ENCODE results near the gene AP3S2. TPM values are rescaled to one million over a fixed set of nuclear protein-coding genes. Genes with fewer than 3 reads are reported as not detected.

AP3S2 gene
- total RNA-seq, 1 donor from 2014 or later, result 24.9 TPM

- no peak for DNase-seq (ENCODE audit: low spot score)
These were observed 79.6 kb downstream of the AP3S2 start for GRCh38 chr15:89814112-89814742.

- no peak for DNase-seq (ENCODE audit: low spot score)
These were observed 80.2 kb downstream of the AP3S2 start for GRCh38 chr15:89813381-89814111.

GRCh38 chr15:89812847-89813320 lies 80.9 kb downstream of the AP3S2 start:
- no peak for DNase-seq (ENCODE audit: low spot score)

GRCh38 chr15:89812011-89812846 lies 81.6 kb downstream of the AP3S2 start:
- peak; percentile 83 for DNase-seq (ENCODE audit: low spot score)

- no peak for DNase-seq (ENCODE audit: low spot score)
These were observed 83.0 kb downstream of the AP3S2 start for GRCh38 chr15:89810837-89811236.

DNA sequence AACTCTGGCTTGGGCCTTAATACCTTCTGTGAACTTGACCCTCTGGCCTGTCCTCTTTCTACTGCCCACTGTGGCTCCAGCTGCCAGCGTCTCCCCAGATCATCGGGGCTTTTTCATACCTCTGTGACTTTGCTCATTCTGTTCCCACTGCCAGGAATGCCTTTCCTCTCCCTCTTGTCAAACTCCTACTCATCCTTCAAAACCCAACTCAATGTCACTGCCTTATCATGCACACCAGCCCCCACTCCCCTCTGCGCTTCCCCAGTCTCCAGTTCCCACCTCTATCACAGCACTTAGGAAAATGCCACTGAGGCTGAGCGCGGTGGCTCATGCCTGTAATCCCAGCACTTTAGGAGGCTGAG lies 84.0 kb downstream of the AP3S2 start:
- DNase-seq (ENCODE audit: low spot score), result no peak

DNA sequence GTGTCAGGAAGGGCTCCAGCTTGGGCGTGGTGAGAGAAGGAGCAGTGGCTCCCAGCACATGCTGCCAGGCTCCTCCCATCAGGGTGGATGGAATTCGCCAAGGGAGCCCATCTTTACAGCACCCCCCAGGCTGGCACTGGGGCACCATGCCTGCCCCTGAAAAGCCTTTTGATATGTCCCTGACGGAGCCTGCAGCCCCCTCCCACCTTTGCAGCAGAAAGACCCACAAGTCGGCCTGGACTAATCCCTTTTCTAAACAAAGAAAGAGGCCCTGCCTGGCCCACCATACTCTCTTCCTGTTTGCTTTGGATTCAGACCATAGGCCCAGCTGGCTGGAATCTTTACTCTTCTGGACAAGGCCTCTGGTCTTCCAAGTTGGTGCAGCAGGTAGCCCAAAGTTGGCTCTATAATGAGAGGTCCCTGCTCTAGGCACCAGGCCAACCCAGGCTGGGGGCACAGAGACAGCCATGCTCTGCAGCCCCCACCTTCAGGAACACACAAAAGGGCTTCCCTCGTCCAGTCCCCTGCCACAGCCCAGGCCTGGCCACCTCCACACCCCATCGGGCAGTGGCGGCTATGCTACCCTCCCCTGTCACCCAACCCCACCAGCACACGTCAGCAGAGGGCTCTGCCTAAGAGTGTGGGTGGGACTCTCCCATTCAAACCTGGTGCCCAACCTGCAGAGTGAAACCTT lies 84.6 kb downstream of the AP3S2 start:
- no peak for DNase-seq (ENCODE audit: low spot score)

DNA sequence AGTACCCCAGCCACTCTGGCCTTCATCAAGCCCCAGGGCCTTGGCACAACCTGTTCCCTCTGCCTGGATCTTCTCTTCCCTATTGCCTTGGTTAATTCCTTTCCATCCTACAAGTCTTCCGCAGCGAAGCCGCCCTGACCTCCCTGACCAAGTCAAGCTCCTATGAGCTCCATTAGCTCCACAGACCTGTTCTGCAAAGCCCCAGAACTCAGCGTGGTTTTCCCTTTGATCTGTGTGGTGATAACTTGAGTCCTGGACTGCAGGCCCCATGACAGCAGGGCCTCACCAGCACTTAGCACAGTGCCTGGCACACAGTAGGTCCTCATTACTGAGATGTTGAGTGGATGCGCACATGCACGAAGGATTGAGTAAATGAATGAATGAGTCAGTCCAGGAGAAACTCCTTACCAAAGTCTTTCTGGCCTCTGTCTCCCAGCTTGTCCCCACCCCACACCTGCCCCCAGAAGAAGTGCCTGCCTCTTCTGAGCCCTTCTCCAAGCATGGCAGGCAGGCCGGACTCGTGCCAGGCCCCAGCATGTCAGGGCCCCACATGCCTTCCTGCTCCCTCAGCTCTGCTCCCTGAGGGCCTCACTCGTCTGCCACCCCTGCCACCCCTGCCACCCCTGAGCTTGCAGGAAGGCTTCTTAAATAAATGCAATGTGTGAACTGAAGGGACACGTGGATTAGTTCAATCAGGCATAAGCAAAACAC lies 85.5 kb downstream of the AP3S2 start:
- DNase-seq (ENCODE audit: low spot score), result no peak

DNA sequence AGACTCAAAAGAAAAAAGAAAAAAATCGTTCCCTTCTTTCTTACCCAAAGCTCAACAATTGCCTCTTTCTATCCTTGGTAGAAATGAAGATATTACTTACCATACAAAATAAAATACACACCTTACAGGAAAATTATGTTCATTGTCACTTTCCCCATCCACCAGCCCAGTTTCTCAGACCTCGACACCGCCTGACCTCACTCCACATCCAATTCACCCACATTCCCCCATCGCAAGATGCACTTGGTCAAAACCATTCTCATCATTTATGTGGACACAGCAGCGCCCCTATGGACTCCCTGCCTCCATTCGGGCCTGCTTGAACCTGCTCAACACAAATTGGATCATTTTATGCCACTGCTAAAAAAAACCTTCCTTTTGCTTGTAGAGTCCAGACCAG lies 86.1 kb downstream of the AP3S2 start:
- no peak for DNase-seq (ENCODE audit: low spot score)

DNA sequence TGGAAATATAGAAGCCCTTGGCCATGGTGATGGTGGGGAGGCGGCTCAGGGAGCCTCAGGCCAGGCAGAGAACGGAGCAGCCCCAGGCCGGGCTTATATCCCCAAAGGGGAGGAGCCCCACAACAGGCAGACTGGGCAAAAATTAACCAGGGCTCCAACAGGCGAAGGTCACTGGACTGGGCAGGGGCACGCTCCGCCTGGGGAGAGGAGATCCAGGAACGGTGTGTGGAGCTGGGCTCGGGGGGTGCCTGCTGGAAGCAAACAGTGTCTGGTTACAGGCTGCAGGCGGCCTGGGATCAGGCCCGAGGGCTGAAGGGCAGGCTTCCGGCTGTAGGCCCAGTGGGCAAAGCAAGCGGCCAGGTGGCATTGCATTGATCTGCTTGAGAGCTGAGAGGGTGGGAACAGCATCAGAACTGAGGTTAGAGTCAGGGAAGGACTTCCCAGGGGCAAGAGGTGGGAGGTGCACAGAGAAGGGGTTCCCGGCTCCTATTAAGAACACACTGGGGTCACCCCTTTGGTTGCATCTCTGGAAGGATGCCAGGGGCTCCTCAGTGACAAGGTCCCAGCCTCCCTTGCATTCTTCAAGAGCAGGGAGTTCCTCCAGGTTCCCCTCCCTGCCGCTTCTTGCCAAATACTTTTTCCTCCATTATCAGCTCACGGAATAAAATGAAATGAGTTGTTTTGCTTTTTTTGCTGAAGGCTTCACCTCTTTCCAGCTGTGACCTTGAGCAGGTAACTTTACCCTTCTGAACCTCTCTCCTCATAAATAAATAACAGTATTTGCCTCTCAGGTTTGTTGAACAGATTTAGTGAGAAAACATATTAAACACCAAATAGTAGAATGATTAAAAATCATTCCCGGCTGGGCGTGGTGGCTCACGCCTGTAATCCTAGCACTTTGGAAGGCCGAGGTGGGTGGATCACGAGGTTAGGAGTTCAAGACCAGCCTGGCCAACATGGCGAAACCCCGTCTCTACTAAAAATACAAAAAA lies 86.9 kb downstream of the AP3S2 start:
- DNase-seq (ENCODE audit: low spot score), result peak; percentile 85

GRCh38 chr15:89806210-89806558 lies 87.6 kb downstream of the AP3S2 start:
- DNase-seq (ENCODE audit: low spot score), result no peak

DNA sequence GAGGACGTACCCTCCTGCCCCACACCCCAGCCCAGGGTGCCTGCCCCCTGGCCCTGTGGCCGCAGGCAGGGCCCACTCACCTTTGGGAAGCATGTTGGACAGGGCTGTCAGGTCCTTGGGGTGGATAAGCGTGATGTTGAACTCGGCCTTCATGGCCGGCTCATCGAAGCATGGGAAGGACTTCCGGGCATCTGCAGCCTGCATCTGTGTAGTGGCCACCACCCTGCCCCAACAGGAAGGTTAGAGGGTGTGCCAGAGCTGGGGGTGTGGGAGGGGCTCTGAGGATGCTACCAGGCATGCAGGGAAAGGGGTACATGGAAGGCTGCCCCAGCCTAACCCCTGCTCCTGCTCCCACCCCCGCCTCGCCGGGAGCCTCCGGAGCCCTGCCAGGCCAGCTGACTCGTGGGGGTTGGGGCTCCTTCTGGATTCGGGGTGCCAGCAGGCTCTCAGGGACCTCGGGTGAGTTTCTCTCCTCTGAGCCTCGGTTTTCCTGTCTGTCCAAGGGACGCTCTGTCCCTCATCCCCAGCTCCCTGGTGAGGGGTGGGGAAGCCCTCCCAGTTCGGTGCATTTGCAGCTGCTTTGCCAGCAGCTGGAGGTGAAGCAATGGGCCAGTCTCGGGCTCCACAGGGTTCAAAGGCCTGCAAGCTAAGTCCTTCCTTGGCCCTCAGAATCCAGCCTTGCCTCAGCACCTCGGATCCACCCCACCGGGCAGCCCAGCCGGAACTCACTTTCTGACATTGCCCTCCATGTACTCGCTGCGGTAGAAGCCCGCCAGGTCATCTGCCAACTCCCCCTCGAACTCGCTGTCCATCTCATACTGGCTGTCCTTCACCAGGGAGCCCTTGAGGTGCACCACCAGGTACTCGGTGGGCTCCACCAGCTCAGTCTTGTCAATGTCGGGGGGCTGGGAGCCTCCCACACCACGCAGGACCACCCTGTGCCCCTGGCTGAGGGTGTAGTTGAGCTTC lies 88.3 kb downstream of the AP3S2 start:
- DNase-seq (ENCODE audit: low spot score), result no peak

DNA sequence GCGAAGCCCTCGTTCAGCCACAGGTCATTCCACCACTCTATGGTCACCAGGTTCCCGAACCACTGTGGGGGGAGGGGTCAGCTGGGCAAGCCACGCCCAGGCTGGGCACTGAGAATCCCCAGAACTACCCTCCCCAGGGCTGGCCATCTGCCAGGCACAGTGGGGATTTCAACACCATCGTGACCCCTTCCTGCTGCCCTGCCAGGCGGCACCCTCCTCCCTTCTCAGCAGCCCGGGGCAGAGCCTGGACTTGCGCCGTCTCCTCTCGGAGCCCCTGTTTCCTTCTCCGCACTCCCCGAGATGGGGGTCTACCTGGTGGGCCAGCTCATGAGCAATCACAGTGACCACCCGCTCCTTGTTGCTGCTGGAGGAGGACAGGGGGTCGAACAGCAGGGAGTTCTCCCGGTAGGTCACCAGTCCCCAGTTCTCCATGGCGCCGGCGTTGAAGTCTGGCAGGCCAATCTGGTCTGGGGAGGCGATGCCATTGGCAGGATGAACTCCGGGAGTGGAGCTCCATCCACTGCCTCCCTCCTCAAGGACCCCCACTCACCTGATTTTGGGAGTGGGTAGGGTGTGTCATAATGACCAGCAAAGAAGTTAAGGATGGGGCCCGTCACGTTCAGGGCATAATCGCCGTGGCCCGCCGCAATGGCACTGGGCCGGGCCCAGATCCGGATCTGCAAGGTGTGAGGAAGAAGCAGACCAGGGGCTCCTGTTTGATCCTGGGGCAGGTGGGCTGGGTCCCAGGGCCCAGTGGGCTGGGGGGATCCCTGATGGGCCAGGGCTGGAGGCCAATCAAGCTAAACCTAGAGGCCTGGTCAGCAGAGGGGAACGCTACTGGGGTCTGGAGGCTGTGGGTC lies 89.6 kb downstream of the AP3S2 start:
- DNase-seq (ENCODE audit: low spot score), result peak; percentile 73

DNA sequence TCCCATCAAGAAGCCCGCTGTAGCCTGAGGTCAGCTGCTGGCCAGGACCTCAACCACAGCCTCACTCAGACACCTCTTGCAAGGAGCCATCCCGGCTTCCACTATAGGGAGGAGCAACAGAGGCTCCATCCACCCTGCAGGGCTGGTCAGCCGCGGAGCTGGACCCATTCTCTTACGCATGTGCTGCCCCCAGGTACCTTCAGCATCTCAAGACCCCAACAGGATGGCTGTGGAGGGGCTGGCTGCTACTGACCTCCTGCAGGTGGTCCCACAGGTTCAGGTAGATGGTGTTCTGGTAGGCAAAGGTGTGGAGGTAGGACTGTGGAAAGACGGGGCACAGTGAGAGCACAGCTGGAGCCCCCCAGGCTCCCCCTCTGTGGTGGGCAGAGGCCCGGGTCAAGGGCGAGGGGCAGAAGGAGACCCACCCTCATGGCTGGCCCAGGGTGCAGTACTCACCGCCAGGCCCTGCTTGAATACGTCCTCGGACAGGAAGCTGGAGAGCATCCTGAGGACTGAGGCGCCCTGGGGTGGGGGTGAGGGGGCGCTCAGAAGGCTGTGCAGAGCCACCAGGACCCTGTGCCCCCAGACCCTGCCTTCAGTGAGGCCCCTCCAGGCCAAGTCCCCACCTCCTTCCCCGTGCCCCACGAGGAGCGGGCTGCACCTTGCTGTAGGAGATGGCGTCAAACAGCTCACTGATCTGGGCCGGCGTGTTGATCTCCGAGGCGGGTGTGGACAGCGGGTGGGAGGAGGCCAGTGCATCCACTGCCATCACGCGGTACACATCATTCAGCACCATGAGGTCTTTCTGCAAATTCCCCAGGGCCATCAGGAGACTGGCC lies 90.6 kb downstream of the AP3S2 start:
- no peak for DNase-seq (ENCODE audit: low spot score)

- DNase-seq (ENCODE audit: low spot score), result no peak
These were observed 91.4 kb downstream of the AP3S2 start for GRCh38 chr15:89802231-89802928.

- no peak for DNase-seq (ENCODE audit: low spot score)
These were observed 92.2 kb downstream of the AP3S2 start for GRCh38 chr15:89801471-89802195.

Measured in mucosa of gallbladder (tissue), 1 donor.